Muscle of leg (tissue), 11 donors: ENCODE measurements around the gene RBM47. TPM values are rescaled to one million over a fixed set of nuclear protein-coding genes. Genes with fewer than 3 reads are reported as not detected.
"Not testable (repeated sequence)": the region's sequence is repeated elsewhere in the genome, so short reads cannot be mapped to it uniquely, and the experiment has no call there.

Source experiments
- DNase-seq: peaks from one replicate; pipeline ENCODE4 v3.0.0; 2013
- H3K27ac ChIP-seq: one replicate; pipeline ENCODE4 v1.5.1; 2013; ENCODE audit warnings: mild to moderate bottlenecking, low read length, control low read depth
- H3K27me3 ChIP-seq: one replicate; pipeline ENCODE4 v1.6.1; 2013; ENCODE audit warnings: low read length; ENCODE audit not compliant: control insufficient read depth, insufficient read depth
- H3K36me3 ChIP-seq: one replicate; pipeline ENCODE4 v1.6.1; 2013; ENCODE audit warnings: low read length; ENCODE audit not compliant: control insufficient read depth, insufficient read depth
- H3K4me1 ChIP-seq: one replicate; pipeline ENCODE4 v1.6.1; 2013; ENCODE audit warnings: low read length; ENCODE audit not compliant: control insufficient read depth, insufficient read depth
- H3K4me3 ChIP-seq: one replicate; pipeline ENCODE4 v1.5.1; 2013; ENCODE audit warnings: low read length, control low read depth
- H3K9me3 ChIP-seq: replicated peaks from 2 replicates; pipeline ENCODE4 v1.6.1; 2013; ENCODE audit warnings: low read depth, low read length; ENCODE audit not compliant: control insufficient read depth
- WGBS: methylation state at CpG from one replicate; pipeline ENCODE4 v1.1.5; 2013; ENCODE audit warnings: missing lambda C conversion rate; ENCODE audit not compliant: insufficient coverage; 5-methylcytosine and 5-hydroxymethylcytosine counted together
- polyA plus RNA-seq, 8 donors: library from polyadenylated mRNA; unstranded; fragments of 120-200 nt; gene quantifications; one replicate each; pipeline versions ENCODE4 v1.2.1 to v1.2.3, GENCODE V29; 2013; ENCODE audit warnings: inconsistent platforms in 1 of 8, low replicate concordance in 1 of 8; ENCODE audit not compliant: insufficient read length in 8 of 8, insufficient read depth in 1 of 8
- total RNA-seq: library from RNA; stranded (reverse); fragments of 120-200 nt; gene quantifications from one replicate; pipeline ENCODE4 v1.2.4, GENCODE V29; 2013

The RBM47 gene
- total and polyA plus RNA-seq, 9 donors = 1.2 to 6.3 (median 2.0) TPM

DNA sequence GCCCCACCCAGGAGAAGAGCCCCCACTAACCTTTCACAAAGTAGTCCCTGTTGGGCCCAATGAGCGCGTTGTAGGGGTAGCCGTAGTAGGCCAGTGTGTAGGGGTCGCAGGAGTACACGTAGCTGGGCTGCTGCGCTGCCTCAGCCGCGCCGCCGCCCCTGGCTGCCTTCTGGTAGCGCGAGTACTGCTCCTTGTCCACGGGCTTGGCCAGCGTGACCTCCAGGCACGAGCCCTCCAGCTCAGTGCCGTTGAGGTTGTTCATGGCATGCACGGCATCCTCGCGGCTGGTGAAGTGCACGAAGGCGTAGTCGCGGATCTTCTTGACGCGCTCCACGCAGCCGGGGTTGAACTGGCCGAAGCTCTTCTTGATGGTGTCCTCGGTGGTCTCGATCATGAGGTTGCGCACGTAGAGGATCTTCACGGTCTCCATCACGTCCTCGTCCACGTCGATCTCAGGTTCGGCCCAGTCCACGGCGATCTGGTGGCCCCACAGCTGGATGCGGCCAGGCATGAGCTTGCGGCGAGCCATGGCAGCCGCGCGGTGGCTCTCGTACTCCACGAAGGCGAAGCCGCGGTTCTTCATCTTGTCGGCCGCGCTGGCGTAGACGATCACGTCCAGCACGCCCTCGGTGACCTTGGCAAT lies 191.8 kb downstream of the RBM47 start:
- H3K4me3 ChIP-seq = no peak overlapping the region
- H3K4me1 ChIP-seq = no peaks in the 10 kb centered on the region
- H3K27ac ChIP-seq = no peak overlapping the region
- no peaks in the 10 kb centered on the region for H3K27me3 ChIP-seq
- no peaks in the 10 kb centered on the region for H3K9me3 ChIP-seq
- H3K36me3 ChIP-seq = no peaks in the 10 kb centered on the region
- DNase-seq = no peak
- WGBS = 96% methylated on average over 59 of the region's 59 CpGs

DNA sequence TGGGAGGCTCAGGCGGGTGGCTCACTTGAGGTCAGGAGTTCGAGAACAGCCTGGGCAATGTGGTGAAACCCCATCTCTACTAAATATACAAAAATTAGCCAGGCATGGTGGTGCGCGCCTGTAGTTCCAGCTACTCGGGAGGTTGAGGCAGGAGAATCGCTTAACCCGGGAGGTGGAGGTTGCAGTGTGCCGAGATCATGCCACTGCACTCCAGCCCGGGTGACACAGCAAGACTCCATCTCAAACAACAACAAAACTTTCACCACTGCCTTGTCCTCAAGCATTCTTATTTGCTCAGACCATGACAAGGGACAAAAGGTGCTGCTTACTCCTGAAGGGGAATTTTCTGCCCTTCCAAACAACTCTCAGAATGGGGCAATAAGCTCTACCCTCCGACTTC lies 194.4 kb downstream of the RBM47 start:
- H3K9me3 ChIP-seq, H3K36me3 ChIP-seq, H3K4me3 ChIP-seq, DNase-seq, H3K27ac ChIP-seq, H3K27me3 ChIP-seq, H3K4me1 ChIP-seq: not testable (repeated sequence)
- 86% methylated on average over 9 of the region's 10 CpGs for WGBS

DNA sequence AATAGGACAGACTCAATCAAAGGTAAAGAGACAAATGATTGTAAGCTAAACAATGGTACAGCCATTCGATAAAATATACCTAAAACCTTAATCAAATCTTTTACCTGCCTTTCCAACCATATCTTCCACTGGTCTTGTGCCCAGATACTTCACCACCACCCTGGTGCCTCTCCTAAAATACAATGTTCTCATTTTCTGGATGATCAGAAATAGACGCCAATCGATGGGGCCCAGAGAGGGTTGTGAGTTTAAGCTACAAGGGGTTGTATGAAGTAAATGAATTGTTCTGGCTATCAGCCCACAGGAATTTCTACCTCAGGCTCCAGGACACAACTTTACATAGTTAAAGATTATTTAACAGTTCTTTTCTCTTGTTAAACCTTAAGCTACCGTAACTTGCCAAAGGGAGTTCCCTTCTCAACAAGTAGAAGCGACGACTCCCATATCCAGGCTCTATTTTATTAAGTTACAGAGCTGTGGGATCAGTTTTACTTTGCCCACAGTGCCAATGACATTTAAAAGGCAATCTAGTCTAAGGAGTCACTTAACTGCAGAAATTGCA lies 195.5 kb downstream of the RBM47 start:
- H3K27ac ChIP-seq = no peak overlapping the region
- H3K9me3 ChIP-seq = no peaks in the 10 kb centered on the region
- no peaks in the 10 kb centered on the region for H3K36me3 ChIP-seq
- no peak for DNase-seq
- WGBS = 90% methylated on average over 2 of the region's 6 CpGs
- H3K4me1 ChIP-seq = no peaks in the 10 kb centered on the region
- H3K27me3 ChIP-seq = no peaks in the 10 kb centered on the region
- no peak overlapping the region for H3K4me3 ChIP-seq

DNA sequence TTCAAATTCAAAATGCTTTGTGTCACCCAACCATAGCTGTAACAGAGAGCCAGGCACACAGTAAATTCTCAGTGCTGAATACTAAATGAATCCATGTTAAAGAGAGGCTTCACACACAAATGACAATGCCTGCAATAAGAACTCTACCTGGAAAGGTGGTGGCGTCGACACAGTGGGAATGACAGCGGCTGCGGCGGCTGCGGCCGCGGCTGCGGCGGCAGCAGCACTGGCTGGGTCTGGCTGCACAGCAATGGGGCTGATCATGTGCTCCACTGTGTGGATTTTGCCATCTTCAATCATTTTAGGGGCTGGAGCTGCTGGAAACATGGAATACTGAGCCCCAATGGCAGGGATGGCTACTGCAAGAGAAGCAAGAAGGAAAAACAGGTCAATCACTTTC lies 197.2 kb downstream of the RBM47 start:
- H3K36me3 ChIP-seq = no peaks in the 10 kb centered on the region
- no peaks in the 10 kb centered on the region for H3K9me3 ChIP-seq
- no peaks in the 10 kb centered on the region for H3K4me1 ChIP-seq
- H3K27ac ChIP-seq = no peak overlapping the region
- no peak for DNase-seq
- WGBS = 96% methylated on average over 10 of the region's 10 CpGs
- H3K27me3 ChIP-seq = no peaks in the 10 kb centered on the region
- H3K4me3 ChIP-seq = no peak overlapping the region

DNA sequence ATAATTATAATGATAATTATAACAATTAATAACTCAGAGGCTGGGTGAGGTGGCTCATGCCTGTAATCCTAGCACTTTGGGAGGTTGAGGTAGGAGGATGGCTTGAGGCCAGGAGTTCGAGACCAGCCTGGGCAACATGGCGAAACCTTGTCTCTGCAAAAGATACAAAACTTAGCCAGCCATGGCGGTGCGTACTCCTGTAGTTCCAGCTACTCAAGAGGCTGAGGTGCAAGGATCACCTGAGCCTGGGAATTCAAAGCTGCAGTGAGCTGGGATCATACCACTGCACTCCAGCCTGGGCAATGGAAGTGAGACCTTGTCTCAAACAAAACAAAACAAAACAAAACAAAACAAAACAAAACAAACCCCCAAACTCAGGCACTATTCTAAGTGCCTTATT lies 201.8 kb downstream of the RBM47 start:
- not testable (repeated sequence) for H3K27ac ChIP-seq, H3K9me3 ChIP-seq, H3K27me3 ChIP-seq, DNase-seq, H3K4me3 ChIP-seq, H3K4me1 ChIP-seq, H3K36me3 ChIP-seq
- WGBS = 100% methylated on average over 2 of the region's 4 CpGs

DNA sequence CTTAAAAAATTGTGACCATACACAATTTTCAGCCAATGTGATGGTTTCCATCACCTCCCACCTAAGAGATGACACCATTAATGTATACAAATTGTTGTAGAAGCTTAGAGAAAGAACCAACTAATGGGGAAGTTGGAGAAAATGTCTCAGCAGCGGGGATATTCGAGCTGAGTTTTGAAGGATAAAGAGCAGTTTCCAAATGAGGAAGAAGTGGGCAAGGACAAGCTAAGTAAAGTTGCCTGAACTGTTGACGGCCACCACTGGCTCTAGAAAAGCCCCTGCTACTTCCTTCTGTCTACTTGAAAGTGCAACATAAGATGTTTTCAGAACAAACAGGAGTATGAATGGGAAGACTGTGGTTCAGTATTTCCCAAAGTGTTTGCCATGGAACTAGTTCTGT lies 202.5 kb downstream of the RBM47 start:
- Histone ChIP-seq H3K4me1 (no peaks in the 10 kb centered on the region), H3K9me3 (no peaks in the 10 kb centered on the region), H3K27ac (no peak overlapping the region), H3K27me3 (no peaks in the 10 kb centered on the region), H3K4me3 (no peak overlapping the region), H3K36me3 (no peaks in the 10 kb centered on the region)
- DNase-seq = peak; percentile 61
- 85% methylated on average over 2 of the region's 3 CpGs for WGBS

DNA sequence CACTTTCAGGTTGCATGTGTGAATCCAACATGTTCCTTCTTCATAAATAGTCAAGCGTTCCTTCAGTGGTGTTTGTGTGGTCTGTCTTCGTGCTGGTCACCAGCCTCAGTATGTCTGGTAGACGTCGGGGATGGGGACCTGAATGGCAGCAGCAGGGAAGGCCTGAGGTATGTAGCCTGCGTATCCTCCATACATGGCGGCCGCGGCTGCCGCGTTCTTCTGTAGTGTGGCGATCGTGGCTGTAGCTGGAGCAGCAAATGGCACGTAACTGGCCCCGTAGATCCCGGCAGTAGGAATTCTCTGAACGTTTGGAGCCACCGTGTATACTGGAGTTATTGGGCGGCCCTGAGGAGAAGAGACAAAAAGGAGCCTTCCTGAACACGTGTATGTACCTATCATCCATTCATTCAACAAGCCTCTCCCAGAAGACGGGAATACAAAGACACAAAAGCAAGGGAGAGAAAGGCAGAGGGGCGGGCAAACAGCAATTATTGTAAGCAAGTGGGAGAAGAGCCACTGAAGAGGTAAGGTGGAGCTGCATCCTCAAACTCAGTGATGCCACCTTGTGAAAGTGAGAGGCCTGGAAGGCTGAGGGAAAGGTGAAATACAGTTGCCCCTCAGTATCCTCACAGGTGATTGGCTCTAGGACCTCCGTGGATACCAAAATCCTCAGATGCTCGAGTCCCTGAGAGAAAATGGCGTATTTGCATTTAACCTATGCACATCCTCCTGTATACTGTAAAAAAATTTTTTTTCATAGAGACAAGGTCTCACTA lies 203.7 kb downstream of the RBM47 start:
- H3K4me1 ChIP-seq = no peaks in the 10 kb centered on the region
- H3K27ac ChIP-seq = no peak overlapping the region
- H3K27me3 ChIP-seq = no peaks in the 10 kb centered on the region
- H3K4me3 ChIP-seq = no peak overlapping the region
- no peaks in the 10 kb centered on the region for H3K9me3 ChIP-seq
- no peaks in the 10 kb centered on the region for H3K36me3 ChIP-seq
- WGBS = 94% methylated on average over 15 of the region's 24 CpGs
- no peak for DNase-seq

DNA sequence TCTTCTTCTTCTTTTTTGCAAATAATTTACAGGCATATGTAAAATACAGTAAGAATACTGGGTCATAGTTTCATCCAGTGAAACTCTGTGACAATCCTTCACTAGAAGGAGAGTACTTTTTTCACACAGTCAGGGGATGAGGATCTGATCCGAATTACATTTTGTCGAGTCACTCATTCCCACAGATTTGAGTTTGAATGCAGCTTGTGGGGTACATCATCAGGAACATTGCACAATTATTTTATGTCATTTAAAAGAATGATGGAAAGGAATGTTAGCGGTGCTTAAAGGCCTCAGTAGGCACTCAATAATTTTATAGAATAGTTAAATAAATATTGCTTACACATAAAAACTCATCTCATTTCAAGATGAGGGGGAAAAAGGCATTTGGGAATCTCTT lies 205.9 kb downstream of the RBM47 start:
- Histone ChIP-seq H3K27me3 (no peaks in the 10 kb centered on the region), H3K27ac (no peak overlapping the region), H3K4me1 (no peaks in the 10 kb centered on the region), H3K36me3 (no peaks in the 10 kb centered on the region), H3K9me3 (no peaks in the 10 kb centered on the region), H3K4me3 (no peak overlapping the region)
- WGBS = no CpG with 5 or more reads among the region's 3 CpGs
- no peak for DNase-seq

DNA sequence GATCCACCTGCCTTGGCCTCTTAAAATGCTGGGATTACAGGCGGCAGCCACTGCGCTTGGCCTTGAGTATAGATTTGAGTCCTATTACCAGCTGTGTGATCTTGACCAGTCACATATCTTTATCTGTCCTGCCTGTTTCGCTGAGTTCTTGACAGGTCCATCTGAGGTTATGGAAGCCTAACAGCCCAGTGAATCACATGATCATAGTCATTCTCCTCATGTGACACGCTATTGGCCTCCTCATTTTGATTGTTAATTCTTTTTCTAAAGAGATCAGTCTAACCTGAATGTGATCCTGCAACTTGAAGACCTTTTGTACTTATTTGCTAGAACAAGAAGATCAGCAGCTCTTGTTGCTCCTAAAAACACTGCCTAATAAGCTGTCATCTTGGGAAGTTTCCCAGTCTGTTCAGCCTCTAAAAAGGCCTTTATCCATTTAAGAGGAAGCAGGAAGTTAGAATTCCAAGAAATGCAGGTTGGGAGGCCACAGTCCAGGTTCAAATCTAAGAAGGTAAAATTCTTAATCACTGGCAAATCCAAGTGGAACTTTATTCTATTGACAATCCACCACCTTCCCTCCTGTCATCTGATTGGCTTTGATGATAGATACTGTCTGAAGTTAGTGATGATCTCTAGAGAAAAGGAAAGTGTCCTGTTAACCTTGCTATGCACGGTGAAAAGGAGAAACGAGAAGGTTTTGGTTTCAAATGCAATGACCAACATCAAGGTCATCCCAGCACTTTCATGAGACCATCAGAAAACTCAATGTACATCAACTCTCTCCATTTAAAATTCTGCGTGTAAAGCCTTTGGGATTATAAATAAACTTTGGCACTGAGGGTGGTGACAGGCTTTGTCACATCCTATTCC lies 207.6 kb downstream of the RBM47 start:
- no peaks in the 10 kb centered on the region for H3K9me3 ChIP-seq
- no peak for DNase-seq
- H3K36me3 ChIP-seq = no peaks in the 10 kb centered on the region
- WGBS = 100% methylated on average over 3 of the region's 7 CpGs
- no peaks in the 10 kb centered on the region for H3K27me3 ChIP-seq
- no peaks in the 10 kb centered on the region for H3K4me1 ChIP-seq
- no peak overlapping the region for H3K27ac ChIP-seq
- H3K4me3 ChIP-seq = no peak overlapping the region
